COLO668 (cell line): ENCODE data around the gene ACTN3.
"Not testable (repeated sequence)": the region's sequence is repeated elsewhere in the genome, so short reads cannot be mapped to it uniquely, and the experiment has no call there.

Experiments
- DNase-seq: peaks from one replicate; lab custom pipeline; 2025; ENCODE audit not compliant: unreplicated experiment; lab: John Stamatoyannopoulos, UW

ACTN3 gene

DNA sequence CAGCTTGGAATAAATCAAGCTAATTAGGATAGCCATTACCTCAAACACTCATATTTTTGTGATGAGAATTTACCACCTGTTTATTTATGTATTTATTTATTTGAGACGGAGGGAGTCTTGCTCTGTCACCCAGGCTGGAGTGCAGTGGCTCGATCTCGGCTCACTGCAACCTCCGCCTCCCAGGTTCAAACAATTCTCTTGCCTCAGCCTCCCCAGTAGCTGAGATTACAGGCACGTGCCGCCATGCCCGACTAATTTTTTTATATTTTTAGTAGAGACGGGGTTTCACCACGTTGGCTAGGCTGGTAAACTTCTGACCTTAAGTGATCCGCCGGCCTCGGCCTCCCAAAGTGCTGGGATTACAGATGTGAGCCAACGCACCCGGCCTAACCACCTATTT is 1.8 kb upstream of the ACTN3 start:
- DNase-seq = not testable (repeated sequence)

DNA sequence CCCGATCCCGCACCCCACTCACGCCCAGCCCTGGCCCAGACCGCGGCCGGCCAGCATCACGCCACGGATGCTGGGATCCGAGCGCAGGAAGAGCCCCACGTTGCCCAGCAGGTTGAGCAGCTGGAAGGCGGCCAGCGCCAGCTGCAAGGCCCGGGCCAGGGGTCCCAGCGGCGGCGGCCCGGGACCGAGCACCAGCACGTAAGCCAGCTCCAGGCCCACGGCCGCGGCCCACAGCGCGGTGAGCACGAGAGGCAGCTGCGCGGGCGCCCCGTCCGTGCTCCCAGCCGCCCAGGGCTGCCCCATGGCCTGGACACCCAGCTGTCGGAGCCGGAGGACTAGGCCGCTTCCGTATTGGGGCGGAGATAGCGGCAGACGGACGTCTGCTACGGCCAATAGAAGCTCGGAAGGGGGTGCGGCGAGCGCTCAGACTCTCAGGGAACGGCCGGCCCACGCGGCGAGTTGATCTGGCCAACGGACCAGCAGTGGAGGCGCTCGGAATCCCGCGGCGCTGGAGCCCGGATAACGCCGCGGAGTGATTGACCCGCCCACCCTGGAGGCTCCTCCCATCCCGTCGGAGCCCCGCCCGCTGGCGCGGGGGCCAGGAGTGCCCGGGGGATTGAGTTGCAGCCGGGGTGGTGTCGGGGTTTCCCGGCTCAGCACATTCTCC is 869 bp upstream of the ACTN3 start, which contains the start of gene ZDHHC24:
Gene ZDHHC24 (minus strand): TSS at position 348 of the 667 bp plus-strand sequence. CDS start 45 bp downstream, at position 303.
- DNase-seq = peak; percentile 97

DNA sequence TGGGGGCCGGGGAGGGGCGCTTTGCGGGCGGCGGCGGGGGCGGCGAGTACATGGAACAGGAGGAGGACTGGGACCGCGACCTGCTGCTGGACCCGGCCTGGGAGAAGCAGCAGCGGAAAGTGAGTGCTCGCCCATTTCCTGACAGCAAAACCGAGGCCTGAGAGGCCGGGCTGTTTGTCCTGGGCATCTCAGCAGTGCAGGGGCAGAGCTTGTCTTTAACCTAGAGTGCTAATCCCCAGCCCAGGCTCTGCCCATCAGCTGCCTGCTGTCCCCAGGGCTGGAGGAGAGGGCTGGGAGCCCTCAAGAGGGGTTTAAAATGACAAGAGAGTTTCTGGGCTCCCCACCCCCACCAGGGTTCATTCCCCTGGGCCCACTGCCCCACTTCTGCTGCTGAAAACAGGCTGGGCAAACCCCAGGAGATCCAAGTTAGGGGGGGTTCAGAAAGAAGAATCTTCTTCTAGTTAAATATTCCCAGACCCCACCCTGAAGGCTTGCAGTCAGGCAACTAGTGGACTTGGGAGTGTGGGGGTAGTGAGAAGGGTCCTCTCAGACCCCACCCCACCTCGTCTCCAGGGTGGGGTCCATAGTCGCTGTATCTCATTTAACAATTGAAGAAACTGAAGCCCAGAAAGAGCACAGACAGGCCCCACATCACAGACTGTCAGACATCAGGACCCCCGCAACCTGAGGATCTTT is 411 bp downstream of the ACTN3 start:
- no peak for DNase-seq

DNA sequence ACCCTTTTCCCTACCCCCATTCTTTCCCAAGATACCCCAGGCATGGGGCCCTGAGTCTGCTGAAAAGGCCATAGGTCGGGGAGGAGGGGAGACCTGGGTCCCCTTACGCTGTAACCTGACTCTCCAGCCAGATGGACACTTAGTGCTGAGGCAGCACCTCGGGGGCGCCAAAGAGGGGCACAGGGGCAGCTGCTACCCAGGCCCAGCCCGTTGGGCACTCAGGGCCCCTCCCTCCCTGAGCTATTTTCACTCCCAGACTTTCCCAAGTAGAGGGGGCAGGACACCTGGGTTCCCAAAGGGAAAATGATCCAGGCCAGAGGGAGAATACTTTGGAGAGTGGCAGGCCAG is 933 bp downstream of the ACTN3 start:
- no peak for DNase-seq

DNA sequence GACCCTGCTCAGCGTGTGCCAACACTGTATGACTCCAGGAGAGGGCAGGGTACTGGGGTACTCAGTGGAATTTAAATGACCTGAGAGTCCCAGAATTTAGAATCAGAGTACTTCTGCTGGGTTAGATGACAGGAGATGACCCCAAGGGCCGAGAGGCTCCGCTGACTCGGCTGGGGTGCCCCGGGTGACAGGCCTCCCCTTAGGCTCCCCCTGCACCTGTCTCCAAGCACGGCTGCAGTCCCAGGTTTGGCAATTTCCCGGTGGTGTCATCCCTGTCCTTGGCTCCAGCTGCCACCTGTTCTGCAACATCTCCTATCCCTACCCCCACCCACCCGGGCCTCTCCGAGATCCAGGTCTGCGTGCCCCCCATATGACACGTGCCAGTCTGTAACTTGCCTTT is 1.3 kb downstream of the ACTN3 start:
- peak; percentile 26 for DNase-seq

DNA sequence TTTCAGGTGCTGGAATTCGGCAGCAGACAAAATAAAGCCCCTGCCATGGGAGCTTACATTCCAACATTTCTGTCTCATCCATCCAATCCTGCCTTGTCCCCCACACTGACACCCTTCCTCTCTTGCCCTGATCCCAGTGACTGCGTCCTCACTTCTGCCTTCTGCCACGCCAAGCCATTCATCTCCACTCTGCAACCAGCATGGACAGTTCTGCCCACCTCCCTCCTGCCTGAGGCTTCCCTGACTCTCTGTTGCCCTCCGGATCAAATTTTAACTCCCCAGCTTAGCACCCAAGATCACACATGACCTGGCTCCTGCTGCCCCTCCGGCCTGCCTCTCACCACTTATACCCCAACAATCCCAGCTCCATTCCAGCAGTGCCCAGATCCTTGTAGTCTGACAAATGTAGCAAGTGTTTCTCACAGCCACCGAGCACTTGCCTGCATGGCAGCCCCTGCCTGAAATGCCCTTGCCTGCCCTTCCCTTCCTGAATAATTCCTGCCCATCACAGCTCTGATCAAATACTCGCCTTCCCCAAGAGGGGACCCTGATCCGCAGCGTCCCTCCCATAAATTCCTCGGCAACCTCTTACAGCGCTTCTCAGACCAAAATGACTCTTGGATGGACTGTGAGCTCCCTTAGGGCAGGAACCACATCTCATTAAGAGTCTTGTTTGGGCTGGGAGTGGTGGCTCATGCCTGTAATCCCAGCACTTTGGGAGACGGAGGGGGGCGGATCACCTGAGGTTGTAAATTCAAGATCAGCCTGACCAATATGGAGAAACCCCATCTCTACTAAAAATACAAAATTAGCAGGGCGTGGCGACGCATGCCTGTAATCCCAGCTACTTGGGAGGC is 2.3 kb downstream of the ACTN3 start:
- no peak for DNase-seq

DNA sequence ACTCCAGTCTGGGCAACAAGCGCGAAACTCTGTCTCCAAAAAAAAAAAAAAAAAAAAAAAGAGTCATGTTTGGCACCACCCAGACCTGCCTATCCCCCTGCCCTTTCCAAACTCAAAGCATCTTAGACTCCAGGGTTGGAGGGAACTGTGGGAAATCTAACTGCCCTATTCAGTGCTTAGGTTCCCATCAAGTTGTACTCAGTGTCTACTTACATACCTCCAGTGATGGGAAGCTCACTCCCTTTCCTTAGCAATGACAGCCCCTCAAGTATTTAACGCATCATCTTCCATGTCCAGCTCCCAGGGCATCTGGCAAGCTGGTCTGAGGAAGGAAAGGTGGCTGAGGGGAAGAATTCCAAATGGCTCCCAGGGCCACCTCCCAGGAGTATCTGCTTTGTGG is 3.0 kb downstream of the ACTN3 start:
- DNase-seq = no peak

DNA sequence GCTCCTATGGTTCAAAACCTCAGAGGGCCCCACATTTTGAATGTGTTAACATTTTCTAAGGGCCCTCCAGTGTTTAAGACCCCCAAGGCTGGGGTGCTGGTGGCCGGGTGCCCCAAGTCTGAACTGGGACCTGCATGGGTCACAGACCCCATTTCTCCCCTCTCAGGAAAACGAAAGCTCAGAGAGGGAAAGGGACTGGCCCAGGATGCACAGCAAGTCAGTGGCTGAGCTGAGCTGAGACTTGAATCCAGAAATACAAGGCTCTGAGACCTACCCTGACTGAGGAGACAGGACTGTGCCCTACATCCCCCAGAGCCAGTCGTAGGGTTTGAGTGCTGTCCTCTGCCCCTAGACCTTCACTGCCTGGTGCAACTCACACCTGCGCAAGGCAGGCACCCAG is 4.2 kb downstream of the ACTN3 start:
- DNase-seq = no peak

DNA sequence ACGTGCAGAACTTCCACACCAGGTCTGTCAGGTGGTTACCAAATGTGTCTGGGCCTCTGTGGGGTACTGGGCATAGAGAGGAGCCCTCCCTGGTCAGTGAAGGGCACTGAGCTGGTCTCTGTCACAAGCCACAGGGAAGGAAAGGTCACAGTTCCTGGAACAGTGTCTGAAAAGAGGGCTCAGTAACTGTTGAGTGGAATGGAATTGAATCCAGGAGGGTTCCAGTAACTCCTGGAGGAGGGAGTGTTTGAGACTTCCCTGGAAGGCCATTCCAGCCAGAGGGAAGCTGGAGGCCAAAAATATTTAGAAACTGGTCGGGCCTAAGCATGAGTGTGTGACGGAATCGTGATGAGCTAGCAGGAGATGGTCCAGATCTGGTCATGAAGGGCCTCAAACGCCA is 7.9 kb downstream of the ACTN3 start:
- DNase-seq = no peak

DNA sequence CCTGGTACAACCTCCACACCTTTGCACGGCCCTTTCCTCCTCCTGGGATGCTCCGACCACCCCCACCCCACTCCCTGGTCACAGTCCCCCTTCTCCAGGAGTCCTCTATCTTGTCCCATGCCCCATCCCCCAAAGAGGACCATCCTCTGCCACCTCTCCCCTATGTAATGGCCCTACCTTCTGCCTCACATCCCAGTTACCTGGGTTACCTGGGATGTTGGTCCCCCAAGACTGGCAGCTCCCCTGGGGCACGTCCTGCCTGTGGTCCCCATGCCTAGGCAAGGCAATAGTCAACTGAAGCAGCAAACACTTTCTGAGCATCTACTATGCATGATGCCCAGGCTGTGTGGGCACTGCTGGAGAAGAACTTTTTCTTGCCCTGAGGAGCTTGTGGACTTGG is 8.7 kb downstream of the ACTN3 start:
- DNase-seq = no peak

DNA sequence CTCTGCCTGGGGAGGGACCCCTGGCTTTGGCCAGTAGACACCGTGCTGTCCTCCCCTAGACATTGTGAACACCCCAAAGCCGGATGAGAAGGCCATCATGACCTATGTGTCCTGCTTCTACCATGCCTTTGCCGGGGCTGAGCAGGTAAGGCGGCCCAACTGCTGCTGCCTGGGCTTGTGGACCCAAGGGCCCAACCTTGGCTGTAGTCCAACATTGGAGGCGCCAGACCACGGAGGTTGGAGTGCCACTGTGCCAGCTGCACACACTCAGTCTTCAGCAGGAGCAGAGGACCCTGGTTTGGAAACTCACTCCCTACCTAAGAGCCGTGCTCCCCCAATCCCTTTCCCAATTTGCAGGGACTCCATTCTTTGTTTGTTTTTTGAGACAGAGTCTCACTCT is 9.4 kb downstream of the ACTN3 start:
- peak; percentile 71 for DNase-seq

DNA sequence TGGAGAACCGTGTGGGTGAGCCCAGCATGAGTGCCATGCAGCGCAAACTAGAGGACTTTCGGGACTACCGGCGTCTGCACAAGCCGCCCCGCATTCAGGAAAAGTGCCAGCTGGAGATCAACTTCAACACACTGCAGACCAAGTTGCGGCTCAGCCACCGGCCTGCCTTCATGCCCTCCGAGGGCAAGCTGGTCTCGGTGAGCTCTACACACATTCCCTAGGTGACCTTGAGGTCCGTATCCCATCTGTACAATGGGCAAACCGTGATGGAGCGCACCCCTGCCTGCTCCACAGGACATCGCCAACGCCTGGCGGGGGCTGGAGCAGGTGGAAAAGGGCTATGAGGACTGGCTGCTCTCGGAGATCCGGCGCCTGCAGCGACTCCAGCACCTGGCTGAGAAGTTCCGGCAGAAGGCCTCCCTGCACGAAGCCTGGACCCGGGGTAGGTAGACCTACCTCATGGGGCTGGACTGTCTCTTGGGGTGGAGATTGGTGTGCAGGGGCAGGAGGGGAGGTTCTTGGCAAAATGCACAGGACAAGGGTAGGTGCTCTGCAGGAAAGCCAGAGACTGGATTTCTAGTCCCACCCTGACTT is 11.1 kb downstream of the ACTN3 start:
- DNase-seq = no peak

DNA sequence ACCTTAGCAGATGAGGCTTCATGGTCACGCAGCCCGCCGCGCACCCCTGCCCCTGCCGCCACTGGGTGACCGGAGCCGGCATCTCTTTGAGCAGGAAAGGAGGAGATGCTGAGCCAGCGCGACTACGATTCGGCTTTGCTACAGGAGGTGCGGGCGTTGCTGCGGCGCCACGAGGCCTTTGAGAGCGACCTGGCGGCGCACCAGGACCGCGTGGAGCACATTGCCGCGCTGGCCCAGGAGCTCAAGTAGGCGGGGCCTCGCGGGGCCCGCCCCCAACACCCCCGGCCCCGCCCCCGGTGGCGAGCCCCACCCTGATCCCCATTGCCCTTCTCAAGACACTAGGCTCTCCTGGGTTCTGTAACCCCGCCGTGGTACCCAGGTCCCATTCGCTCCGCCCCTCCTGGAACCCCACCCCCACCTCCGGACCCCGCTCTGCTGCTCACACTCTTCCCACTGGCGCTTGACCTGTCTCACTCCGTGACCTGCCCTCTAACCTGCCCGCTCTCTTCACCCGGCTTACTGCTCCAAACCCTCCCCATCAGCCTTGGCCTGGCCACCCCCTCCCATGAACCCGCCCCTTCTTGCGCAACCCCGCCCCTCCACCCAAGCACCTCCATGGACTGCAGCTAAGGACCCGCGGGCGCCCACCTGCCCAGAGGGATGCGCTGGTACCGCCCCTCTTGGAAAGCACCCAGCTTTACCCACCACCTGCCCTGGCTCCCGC is 12.6 kb downstream of the ACTN3 start:
- DNase-seq = no peak

DNA sequence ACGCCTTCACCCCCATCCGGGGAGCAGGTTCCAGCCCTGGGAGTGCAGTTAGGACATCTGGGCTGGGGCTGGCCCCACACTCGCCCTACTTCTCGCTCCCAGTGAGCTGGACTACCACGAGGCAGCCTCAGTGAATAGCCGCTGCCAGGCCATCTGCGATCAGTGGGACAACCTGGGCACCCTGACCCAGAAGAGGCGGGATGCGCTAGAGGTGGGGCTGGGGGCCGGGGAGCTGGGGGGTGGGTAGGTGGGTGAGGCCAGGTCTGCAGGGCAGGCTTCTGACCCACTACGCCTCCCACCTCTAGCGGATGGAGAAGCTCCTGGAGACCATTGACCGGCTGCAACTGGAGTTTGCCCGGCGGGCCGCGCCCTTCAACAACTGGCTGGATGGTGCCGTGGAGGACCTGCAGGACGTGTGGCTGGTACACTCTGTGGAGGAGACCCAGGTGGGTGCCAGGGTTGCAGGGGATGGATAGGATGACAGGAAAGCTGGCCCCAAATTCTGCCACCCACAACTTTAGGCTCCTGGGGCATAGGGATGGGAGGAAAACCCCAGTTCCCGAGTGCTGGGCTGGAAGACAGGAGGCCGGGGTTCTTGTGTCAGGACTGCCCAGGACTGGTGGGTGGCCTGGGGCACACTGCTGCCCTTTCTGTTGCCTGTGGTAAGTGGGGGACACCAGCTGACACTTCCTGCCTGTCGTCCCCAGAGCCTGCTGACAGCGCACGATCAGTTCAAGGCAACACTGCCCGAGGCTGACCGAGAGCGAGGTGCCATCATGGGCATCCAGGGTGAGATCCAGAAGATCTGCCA is 13.4 kb downstream of the ACTN3 start:
- DNase-seq = no peak

DNA sequence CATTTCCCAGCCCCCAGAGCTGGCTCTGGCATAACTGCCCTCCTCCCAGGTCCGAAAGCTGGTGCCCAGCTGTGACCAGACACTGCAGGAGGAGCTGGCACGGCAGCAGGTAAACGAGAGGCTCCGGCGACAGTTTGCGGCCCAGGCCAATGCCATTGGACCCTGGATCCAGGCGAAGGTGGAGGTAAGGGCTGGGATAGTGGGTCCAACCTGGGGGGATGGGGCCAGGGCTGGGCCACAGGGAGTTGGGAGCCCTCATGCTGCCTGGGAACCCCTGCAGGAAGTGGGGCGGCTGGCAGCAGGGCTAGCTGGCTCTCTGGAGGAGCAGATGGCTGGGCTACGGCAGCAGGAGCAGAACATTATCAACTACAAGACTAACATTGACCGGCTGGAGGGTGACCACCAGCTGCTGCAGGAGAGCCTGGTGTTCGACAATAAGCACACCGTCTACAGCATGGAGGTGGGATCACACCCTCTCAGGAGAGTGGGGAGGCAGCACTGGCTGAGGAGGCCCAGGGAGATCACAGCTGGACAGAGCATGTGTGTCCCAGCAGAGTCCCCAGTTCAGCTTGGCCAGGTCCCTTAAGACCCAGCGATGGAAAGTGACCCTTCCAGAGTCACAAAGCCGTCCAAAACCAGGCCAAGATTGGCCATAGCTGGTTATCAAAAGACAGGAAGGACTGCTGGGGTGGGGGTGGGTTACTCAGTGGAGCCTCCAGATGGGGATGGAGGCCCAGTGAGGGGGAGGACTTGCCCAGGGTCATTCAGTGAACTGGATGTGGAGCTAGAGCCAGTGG is 14.7 kb downstream of the ACTN3 start:
- no peak for DNase-seq

DNA sequence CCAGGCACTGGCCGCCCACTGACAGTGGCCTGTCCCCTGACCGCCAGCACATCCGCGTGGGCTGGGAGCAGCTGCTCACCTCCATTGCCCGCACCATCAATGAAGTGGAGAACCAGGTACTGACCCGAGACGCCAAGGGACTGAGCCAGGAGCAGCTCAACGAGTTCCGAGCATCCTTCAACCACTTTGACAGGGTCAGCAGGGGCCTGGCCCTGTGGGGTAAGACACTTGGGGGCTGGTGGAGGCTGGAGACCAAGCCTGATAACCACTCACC is 15.2 kb downstream of the ACTN3 start:
- DNase-seq = no peak

DNA sequence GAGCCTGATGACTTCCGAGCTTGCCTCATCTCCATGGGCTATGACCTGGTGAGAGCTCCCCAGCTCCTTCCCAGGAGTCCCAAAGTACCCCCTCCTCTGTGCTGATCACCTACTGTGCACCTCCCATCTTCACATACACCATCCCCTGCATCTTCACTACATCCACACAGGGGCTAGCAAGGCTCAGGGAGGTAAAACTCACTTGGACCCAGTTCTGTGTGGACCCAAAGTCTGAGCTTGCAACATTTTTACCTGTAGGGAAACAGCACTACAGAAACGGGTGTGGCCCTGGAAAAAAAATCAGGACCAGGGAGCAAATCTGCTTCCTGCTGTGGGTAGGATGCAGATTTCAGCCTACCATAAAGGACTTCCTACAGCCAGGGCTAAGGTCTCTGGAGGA is 15.6 kb downstream of the ACTN3 start:
- DNase-seq = no peak

DNA sequence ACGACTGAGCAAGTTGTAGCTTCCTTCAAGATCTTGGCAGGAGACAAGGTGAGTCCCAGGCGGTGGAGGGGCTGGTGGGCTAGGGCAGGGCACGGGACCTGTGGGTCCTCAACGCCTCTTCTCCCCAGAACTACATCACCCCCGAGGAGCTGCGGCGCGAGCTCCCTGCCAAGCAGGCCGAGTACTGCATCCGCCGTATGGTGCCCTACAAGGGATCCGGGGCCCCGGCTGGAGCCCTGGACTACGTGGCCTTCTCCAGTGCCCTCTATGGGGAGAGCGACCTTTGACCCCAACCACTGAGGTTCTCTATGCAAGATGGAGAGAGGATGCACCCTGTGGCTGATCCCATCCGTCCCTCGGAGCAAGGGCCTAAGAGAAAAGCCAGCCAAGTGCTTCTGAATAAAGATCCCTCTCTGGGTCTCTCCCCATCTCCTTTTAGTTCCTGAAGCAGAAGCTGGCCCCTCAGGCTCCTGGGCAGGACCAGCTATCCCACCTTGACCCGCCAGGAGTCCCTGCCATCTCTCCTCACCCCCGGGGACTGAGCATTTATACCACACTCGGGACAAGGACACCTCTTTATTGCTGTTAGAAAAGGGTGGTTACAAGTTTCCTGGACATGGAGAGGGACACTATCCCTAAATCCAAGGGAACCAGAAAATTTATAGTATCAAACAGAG is 16.3 kb downstream of the ACTN3 start:
- DNase-seq = no peak

DNA sequence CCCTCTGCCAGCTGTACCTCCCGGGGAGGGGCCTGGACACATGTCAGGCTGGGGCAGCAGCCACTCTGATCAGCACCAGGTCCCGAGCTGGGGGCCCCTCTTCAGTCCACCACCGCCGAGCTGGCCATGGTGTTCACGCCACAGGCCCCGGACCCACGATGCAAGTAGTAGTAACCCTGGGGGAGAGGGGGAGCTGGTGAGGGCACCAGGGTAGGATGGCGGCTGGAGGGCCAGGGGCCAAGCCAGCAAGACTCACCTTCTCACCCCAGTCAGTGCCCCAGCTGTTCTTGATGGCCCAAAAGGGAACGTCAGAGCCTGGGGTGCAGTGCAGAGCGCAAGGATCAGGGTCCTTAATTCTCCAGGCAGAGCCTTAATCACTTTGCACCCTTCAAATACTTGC is 17.1 kb downstream of the ACTN3 start:
- no peak for DNase-seq
